Raji (cell line): ENCODE results near the gene SYNDIG1.

Experiments
- POLR2A ChIP-seq: IDR thresholded peaks from 2 replicates; pipeline ENCODE4 v1.6.1; 2011; ENCODE audit warnings: low read depth, low read length, control low read depth; ENCODE audit not compliant: insufficient read depth

The SYNDIG1 gene

GRCh38 chr20:24697411-24697810 lies 228.0 kb downstream of the SYNDIG1 start:
- no peak for TF ChIP-seq POLR2A

- no peak for TF ChIP-seq POLR2A
Measured at GRCh38 chr20:24698189-24698588, 228.8 kb downstream of the SYNDIG1 start.

- no peak for TF ChIP-seq POLR2A
Measured at GRCh38 chr20:24698706-24699206, 229.3 kb downstream of the SYNDIG1 start.

- TF ChIP-seq POLR2A, result no peak
Measured at GRCh38 chr20:24699321-24700165, 230.1 kb downstream of the SYNDIG1 start.

GRCh38 chr20:24700166-24700860 lies 230.9 kb downstream of the SYNDIG1 start:
- TF ChIP-seq POLR2A, result no peak

- TF ChIP-seq POLR2A, result no peak
Measured at GRCh38 chr20:24701027-24701426, 231.6 kb downstream of the SYNDIG1 start.

GRCh38 chr20:24701668-24702067 lies 232.2 kb downstream of the SYNDIG1 start:
- TF ChIP-seq POLR2A, result no peak

GRCh38 chr20:24702501-24703283 lies 233.3 kb downstream of the SYNDIG1 start:
- no peak for TF ChIP-seq POLR2A

GRCh38 chr20:24703284-24703610 lies 233.8 kb downstream of the SYNDIG1 start:
- no peak for TF ChIP-seq POLR2A

- TF ChIP-seq POLR2A, result no peak
Measured at GRCh38 chr20:24704899-24705298, 235.5 kb downstream of the SYNDIG1 start.

- no peak for TF ChIP-seq POLR2A
Measured at GRCh38 chr20:24705486-24705885, 236.1 kb downstream of the SYNDIG1 start.

- TF ChIP-seq POLR2A, result no peak
Measured at GRCh38 chr20:24708411-24709295, 239.2 kb downstream of the SYNDIG1 start.
